Mesenteric fat pad (tissue), 1 donor: Measurements from ENCODE around the gene CCNDBP1. TPM values are rescaled to one million over a fixed set of nuclear protein-coding genes. Genes with fewer than 3 reads are reported as not detected.
"Not testable (repeated sequence)": the region's sequence is repeated elsewhere in the genome, so short reads cannot be mapped to it uniquely, and the experiment has no call there.

Experiments
- DNase-seq: peaks from one replicate; pipeline ENCODE4 v3.0.0-alpha.2; 2020; ENCODE audit warnings: low spot score
- long read RNA-seq: library from polyadenylated mRNA; unstranded; transcript quantifications from one replicate; pipeline ENCODE4 v2.0.0, GENCODE V29; 2020
- total RNA-seq: library from RNA; stranded (reverse); fragmentation: NEBNext Ultra II Directional; extraction: Animal tissue kit (Norgen Biotek cat#: 25700); gene quantifications from one replicate; pipeline ENCODE4 v1.2.1, GENCODE V29; 2021
- donor health status: DM: yes; HTN: yes; CAD: no.

Gene CCNDBP1
- total RNA-seq = 56.3 TPM
- long read RNA-seq, transcript CCNDBP1-204 (10 exons, 1,450 nt) = minor isoform, 7 of 369 reads
- long read RNA-seq, transcript CCNDBP1-208 (12 exons, 1,634 nt) = minor isoform, 11 of 369 reads
- long read RNA-seq, transcript CCNDBP1-201 (11 exons, 3,660 nt) = major isoform, 300 of 369 reads
- long read RNA-seq, partial matches to known transcripts = 24 of 369 reads
- long read RNA-seq, other reads (novel, unspliced or antisense) = 20 of 369 reads

- DNase-seq = peak; percentile 98
Observed at GRCh38 chr15:43185157-43186002, at the start of gene CCNDBP1. TSS of gene CCNDBP1 (plus strand) at chr15:43185403. CDS start at chr15:43185499, 96 bp downstream.

GRCh38 chr15:43143203-43143941 lies 41.8 kb upstream of the CCNDBP1 start:
- no peak for DNase-seq

GRCh38 chr15:43144512-43144911 lies 40.7 kb upstream of the CCNDBP1 start:
- no peak for DNase-seq

GRCh38 chr15:43146184-43146583 lies 39.0 kb upstream of the CCNDBP1 start:
- DNase-seq = no peak

GRCh38 chr15:43150191-43150929 lies 34.8 kb upstream of the CCNDBP1 start:
- DNase-seq = no peak

- DNase-seq = no peak
Observed at GRCh38 chr15:43151688-43152087, 33.5 kb upstream of the CCNDBP1 start.

GRCh38 chr15:43153269-43153668 lies 31.9 kb upstream of the CCNDBP1 start:
- no peak for DNase-seq

GRCh38 chr15:43165801-43166325 lies 19.3 kb upstream of the CCNDBP1 start:
- no peak for DNase-seq

GRCh38 chr15:43167261-43167660 lies 17.9 kb upstream of the CCNDBP1 start:
- DNase-seq = not testable (repeated sequence)

GRCh38 chr15:43168192-43169107 lies 16.8 kb upstream of the CCNDBP1 start:
- DNase-seq = no peak

- DNase-seq = no peak
Observed at GRCh38 chr15:43169888-43170287, 15.3 kb upstream of the CCNDBP1 start.

GRCh38 chr15:43175656-43176309 lies 9.4 kb upstream of the CCNDBP1 start:
- DNase-seq = not testable (repeated sequence)

GRCh38 chr15:43177147-43177546 lies 8.1 kb upstream of the CCNDBP1 start:
- not testable (repeated sequence) for DNase-seq

- no peak for DNase-seq
Observed at GRCh38 chr15:43183270-43183669, 1.9 kb upstream of the CCNDBP1 start.

GRCh38 chr15:43184407-43185124 lies 637 bp upstream of the CCNDBP1 start:
- DNase-seq = no peak

- no peak for DNase-seq
Observed at GRCh38 chr15:43186003-43186353, 775 bp downstream of the CCNDBP1 start.

GRCh38 chr15:43187544-43188155 lies 2.4 kb downstream of the CCNDBP1 start:
- DNase-seq = no peak

- no peak for DNase-seq
Observed at GRCh38 chr15:43189296-43189695, 4.1 kb downstream of the CCNDBP1 start.
